Gastroesophageal sphincter (tissue), 4 donors: ENCODE data around the gene MYH10. TPM values are rescaled to one million over a fixed set of nuclear protein-coding genes. Genes with fewer than 3 reads are reported as not detected.

ENCODE experiments used
- ATAC-seq: fragments of 150-250 bp; one replicate; pipeline ENCODE4 v1.9.1; 2016; ENCODE audit warnings: mild to moderate bottlenecking, moderate library complexity
- H3K27ac ChIP-seq, 4 donors: fragments of 200-600 bp; sonication (generic) in 3 of 4; 1 replicate in 3 of 4; 2 replicates in 1 of 4; pipeline ENCODE4 v1.5.1; 2016 to 2019
- H3K27me3 ChIP-seq: fragments of 200-600 bp; sonication (generic); one replicate; pipeline ENCODE4 v1.5.1; 2019
- H3K36me3 ChIP-seq, 2 donors: fragments of 200-600 bp; sonication (generic); one replicate each; pipeline ENCODE4 v1.5.1; 2019; ENCODE audit warnings: control low read depth in 1 of 2
- H3K4me1 ChIP-seq, 3 donors: fragments of 200-600 bp; sonication (generic); 1 replicate in 2 of 3; 2 replicates in 1 of 3; pipeline ENCODE4 v1.5.1; 2016 to 2019; ENCODE audit warnings: control low read depth in 2 of 3
- H3K4me3 ChIP-seq, 2 donors: fragments of 200-600 bp; sonication (generic); one replicate each; pipeline ENCODE4 v1.5.1; 2019; ENCODE audit warnings: mild to moderate bottlenecking in 1 of 2, moderate library complexity in 1 of 2
- H3K9me3 ChIP-seq, 3 donors: fragments of 200-600 bp; sonication (generic); one replicate each; pipeline ENCODE4 v1.5.1; 2017 to 2019; ENCODE audit warnings: control low read depth in 2 of 3
- EP300 ChIP-seq: sonication (generic); formaldehyde crosslinking; IDR thresholded peaks from one replicate; pipeline ENCODE4 v1.6.1; 2017; ENCODE audit warnings: antibody characterized with exemption, mild to moderate bottlenecking
- POLR2A ChIP-seq, 2 donors: fragments of 450-650 bp; IDR thresholded peaks; one replicate each; pipeline ENCODE4 v1.6.1; 2017; ENCODE audit warnings: antibody characterized with exemption in 2 of 2, mild to moderate bottlenecking in 2 of 2, moderate library complexity in 1 of 2
- POLR2AphosphoS5 ChIP-seq: sonication (generic); formaldehyde crosslinking; IDR thresholded peaks from one replicate; pipeline ENCODE4 v1.6.1; 2017; ENCODE audit warnings: antibody characterized with exemption
- WGBS, 2 donors: methylation state at CpG; one replicate each; pipeline ENCODE4 v1.1.5; 2018; ENCODE audit warnings: low coverage in 1 of 2; 5-methylcytosine and 5-hydroxymethylcytosine counted together
- total RNA-seq, 4 donors: library from RNA; depleted of rRNA; stranded (reverse); fragments of >200 nt; gene quantifications; one replicate each; pipeline ENCODE4 v1.1.0, GENCODE V29; 2016
- TF ChIP-seq, protein P1 (sequence below), 4 experiments: fragments of 200-600 bp in 2 of 4; fragments of 450-650 bp in 2 of 4; sonication (generic) in 1 of 4; IDR thresholded peaks; one replicate each; pipeline ENCODE4 v1.5.1; 2017 to 2019; ENCODE audit warnings: antibody characterized with exemption in 4 of 4, mild to moderate bottlenecking in 2 of 4, moderate library complexity in 2 of 4

Gene MYH10
- total RNA-seq, 4 donors from 2014 or later, result 26.0 to 40.9 (median 34.6) TPM

DNA sequence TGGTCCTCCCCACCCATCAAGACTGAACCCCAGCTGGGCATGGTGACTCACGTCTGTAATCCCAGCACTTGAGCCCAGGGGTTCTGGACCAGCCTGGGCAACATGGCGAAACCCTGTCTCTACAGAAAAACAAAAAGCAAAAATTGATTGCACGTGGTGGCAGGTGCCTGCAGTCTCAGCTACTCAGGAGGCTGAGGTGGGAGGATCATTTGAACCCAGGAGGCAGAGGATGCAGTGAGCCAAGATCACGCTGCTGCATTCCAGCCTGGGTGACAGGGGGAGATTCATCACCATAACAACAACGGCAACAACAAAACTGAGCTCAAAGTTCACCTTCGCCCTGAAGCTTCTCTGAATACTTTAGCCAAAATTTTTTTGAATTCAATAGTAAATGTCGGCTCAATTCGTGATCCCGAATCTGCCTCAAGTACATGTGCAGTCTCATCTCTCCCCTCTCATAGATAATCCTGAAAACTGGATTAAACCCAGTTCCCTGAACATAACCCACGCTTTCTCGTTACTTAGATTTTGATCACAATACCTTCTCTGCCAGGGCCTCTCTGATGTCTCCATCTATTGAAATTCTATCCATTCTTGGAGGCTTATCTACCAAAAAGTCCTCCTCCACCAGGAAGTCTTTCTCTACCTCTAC, 13.5 kb upstream of the MYH10 start:
- ATAC-seq, result no peak

DNA sequence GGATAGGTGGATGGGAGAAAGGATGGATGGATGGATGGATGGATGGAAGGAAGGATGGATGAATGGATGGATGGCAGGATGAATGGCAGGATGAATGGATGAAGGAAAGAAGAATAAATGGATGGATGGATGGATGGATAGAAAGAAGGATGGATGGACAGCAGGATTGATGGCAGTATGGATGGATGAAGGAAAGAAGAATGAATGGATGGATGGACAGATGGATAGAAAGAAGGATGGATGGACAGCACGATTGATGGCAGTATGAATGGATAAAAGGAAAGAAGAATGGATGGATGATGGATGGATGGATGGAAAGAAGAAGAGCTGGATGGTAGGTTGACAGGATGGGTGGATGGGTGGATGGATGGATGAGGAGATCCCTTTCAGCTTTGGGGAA, 9.2 kb upstream of the MYH10 start:
- no peak for TF ChIP-seq POLR2A (IDR thresholded peaks at IDR 0.05)
- no peak for TF ChIP-seq EP300
- TF ChIP-seq POLR2AphosphoS5, result no peak
- TF ChIP-seq, protein P1, sequence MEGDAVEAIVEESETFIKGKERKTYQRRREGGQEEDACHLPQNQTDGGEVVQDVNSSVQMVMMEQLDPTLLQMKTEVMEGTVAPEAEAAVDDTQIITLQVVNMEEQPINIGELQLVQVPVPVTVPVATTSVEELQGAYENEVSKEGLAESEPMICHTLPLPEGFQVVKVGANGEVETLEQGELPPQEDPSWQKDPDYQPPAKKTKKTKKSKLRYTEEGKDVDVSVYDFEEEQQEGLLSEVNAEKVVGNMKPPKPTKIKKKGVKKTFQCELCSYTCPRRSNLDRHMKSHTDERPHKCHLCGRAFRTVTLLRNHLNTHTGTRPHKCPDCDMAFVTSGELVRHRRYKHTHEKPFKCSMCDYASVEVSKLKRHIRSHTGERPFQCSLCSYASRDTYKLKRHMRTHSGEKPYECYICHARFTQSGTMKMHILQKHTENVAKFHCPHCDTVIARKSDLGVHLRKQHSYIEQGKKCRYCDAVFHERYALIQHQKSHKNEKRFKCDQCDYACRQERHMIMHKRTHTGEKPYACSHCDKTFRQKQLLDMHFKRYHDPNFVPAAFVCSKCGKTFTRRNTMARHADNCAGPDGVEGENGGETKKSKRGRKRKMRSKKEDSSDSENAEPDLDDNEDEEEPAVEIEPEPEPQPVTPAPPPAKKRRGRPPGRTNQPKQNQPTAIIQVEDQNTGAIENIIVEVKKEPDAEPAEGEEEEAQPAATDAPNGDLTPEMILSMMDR (IDR thresholded peaks at IDR 0.05), result no peak
- no peaks in the 10 kb centered on the region for H3K4me1 ChIP-seq
- no peak overlapping the region for H3K27ac ChIP-seq
- no peak for ATAC-seq
- WGBS, 2 donors, result 71 to 88% methylated on average over 1 of the region's 1 CpG
- no peaks in the 10 kb centered on the region for H3K9me3 ChIP-seq
- H3K4me3 ChIP-seq, result no peak overlapping the region
- H3K36me3 ChIP-seq, result no peaks in the 10 kb centered on the region
- H3K27me3 ChIP-seq, result peaks cover 12% of the 10 kb centered on the region

More for the DNA sequence above, 13.5 kb upstream of the MYH10 start:
- Histone ChIP-seq H3K27me3 (no peaks in the 10 kb centered on the region), H3K9me3 (no peaks in the 10 kb centered on the region), H3K4me1 (no peaks in the 10 kb centered on the region), H3K4me3 (no peak overlapping the region), H3K36me3 (no peaks in the 10 kb centered on the region), H3K27ac (no peak overlapping the region)
- 71 to 79% methylated on average over 8 to 9 of the region's 11 CpGs for WGBS, 2 donors
- TF ChIP-seq POLR2AphosphoS5, result no peak
- TF ChIP-seq, protein P1 (IDR thresholded peaks at IDR 0.05), result no peak

DNA sequence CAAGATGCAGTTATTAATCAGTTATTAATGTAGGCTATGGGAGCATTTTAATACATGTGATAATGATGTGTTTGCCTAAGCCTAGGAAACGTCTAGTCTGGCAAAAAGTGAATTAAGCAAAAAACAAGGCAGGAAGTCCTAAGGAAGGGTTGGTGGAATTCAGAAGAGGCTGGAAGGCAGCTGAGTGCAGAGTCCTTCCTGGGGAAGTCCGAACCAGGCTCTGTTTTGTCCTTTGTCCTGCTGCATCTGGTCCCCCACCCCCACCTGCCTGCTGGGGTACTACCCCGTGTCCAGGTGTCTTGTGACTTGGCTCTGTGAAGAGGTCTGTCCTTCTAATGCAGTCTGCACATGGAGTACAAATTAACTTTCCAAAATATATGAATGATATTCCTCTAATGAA, 1.5 kb upstream of the MYH10 start:
- ATAC-seq, result no peak
- WGBS, 2 donors, result 41 to 48% methylated on average over 2 to 3 of the region's 3 CpGs
- Histone ChIP-seq H3K36me3 (no peaks in the 10 kb centered on the region), H3K4me1 (peaks cover 0 to 30% (median 0%) of the 10 kb centered on the region in 3 donors), H3K9me3 (no peaks in the 10 kb centered on the region), H3K4me3 (no peak overlapping the region), H3K27ac (no peak overlapping the region), H3K27me3 (peaks cover 7% of the 10 kb centered on the region)
- no peak for TF ChIP-seq EP300
- TF ChIP-seq POLR2A (IDR thresholded peaks at IDR 0.05), result no peak
- TF ChIP-seq, protein P1 (IDR thresholded peaks at IDR 0.05), result no peak
- TF ChIP-seq POLR2AphosphoS5, result no peak

DNA sequence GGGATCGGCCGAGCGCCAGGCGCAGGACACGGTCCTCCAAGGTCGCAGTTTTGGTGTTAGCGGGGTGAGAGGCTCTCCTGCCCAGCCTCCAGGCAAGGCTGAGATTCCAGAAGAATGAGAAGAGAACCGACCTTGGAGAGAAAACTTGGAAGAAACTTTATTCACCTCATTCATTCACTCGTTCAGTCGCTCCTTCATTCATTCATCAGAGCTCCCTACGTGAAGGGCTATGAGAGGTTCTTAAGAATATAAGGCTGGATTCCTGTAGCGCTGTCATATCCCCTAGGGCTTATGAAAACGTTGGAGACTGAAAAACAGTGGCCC, 991 bp upstream of the MYH10 start:
- no peaks in the 10 kb centered on the region for H3K36me3 ChIP-seq
- no peaks in the 10 kb centered on the region for H3K9me3 ChIP-seq
- H3K4me3 ChIP-seq, result peak overlapping the region; percentile 65 to 96
- TF ChIP-seq POLR2AphosphoS5 (no peak), POLR2A (IDR thresholded peaks at IDR 0.05) (no peak), EP300 (no peak)
- TF ChIP-seq, protein P1 (IDR thresholded peaks at IDR 0.05), result no peak
- WGBS, 2 donors, result 4 to 9% methylated on average over 5 to 6 of the region's 13 CpGs
- ATAC-seq, result no peak
- H3K27ac ChIP-seq, result peak overlapping the region in 3 of 4 donors; percentile 76 to 89 (median 86)
- H3K27me3 ChIP-seq, result peaks cover 4% of the 10 kb centered on the region
- H3K4me1 ChIP-seq, result peaks cover 0 to 30% (median 0%) of the 10 kb centered on the region in 3 donors

DNA sequence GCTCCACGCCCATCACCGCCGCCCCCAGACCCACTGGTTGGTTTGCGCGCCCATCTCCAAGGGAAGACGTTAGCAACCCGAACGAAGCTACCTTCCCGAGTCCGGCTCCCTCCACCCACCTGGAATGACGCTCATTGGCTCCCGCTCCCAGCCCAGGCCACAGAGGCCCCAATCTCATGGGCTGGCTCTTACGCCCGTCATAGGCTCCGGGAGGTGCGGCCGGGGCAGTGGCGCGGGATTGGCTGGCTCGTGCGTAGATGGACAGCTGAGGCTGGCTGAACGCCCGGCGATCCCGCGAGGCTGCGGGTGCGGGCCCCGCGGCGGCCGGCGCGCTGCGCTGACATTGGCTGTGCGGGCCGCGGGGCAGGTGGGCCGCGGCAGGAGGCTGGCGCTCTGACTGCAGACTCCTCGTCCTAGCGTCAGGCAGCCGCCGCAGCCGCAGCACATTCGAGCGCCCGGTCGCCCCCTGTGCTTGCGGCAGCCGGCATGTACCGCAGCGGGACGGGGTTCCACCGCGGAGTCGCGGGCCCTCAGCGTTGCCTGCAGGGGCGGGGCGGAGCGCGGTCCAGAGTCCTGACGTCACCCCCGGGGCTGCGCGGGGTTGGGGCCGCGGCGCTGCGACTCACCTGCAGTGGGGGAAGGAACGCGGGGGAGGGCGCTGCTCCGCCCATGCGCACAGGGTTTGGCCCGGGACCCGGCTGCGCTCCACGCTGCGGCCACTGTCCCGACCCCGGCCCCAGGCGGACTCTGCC, 453 bp upstream of the MYH10 start:
- WGBS, 2 donors, result no CpG with 5 or more reads among the region's 85 CpGs

More for the DNA sequence above, 453 bp upstream of the MYH10 start:
- no peaks in the 10 kb centered on the region for H3K9me3 ChIP-seq
- H3K36me3 ChIP-seq, result no peaks in the 10 kb centered on the region
- peak overlapping the region in 3 of 4 donors; percentile 76 to 89 (median 86) for H3K27ac ChIP-seq
- no peaks in the 10 kb centered on the region for H3K27me3 ChIP-seq
- peak overlapping the region; percentile 65 to 96 for H3K4me3 ChIP-seq
- peaks cover 0 to 30% (median 0%) of the 10 kb centered on the region in 3 donors for H3K4me1 ChIP-seq
- ATAC-seq, result peak; percentile 99
- no peak for TF ChIP-seq POLR2A (IDR thresholded peaks at IDR 0.05)
- peak; percentile 27 for TF ChIP-seq POLR2AphosphoS5
- TF ChIP-seq EP300, result no peak
- TF ChIP-seq, protein P1 (IDR thresholded peaks at IDR 0.05), result peak in 3 of 4 experiments; percentile 27 to 41 (median 29)
